K562 treated with DMSO at 1 percent for 24 hours (cell line): ENCODE data around the gene DLEC1. TPM values are rescaled to one million over a fixed set of nuclear protein-coding genes. Genes with fewer than 3 reads are reported as not detected.

Experiments used
- total RNA-seq: library from RNA; unstranded; fragments of 300-600 nt; gene quantifications from 2 replicates; pipeline ENCODE4 v1.2.3, GENCODE V29; 2022; ENCODE audit warnings: low read depth; ENCODE audit not compliant: insufficient read depth

The DLEC1 gene
- total RNA-seq: 0.17 TPM in 1 of 2 replicates, not detected in the other

GRCh38 chr3:38039101-38039898 is at the start of gene DLEC1:
Gene DLEC1 (plus strand): TSS chr3:38039208. CDS start chr3:38039226, 18 bp downstream.

GRCh38 chr3:37990527-37990926 is 48.5 kb upstream of the DLEC1 start, which contains the start of gene VILL:
Gene VILL (plus strand): TSS chr3:37990786. CDS start chr3:37993673, 2,887 bp downstream.

GRCh38 chr3:38029400-38030125 is 9.4 kb upstream of the DLEC1 start, which contains the start of gene PLCD1:
Gene PLCD1 (minus strand): TSS chr3:38029642. CDS start chr3:38029539, 103 bp downstream.

GRCh38 chr3:38136777-38137614 is 98.0 kb downstream of the DLEC1 start, which contains the start of gene ACAA1:
Gene ACAA1 (minus strand): TSS chr3:38137127. CDS start chr3:38137035, 92 bp downstream.

GRCh38 chr3:38138349-38139190 is 99.6 kb downstream of the DLEC1 start, which contains the start of gene MYD88:
Gene MYD88 (plus strand): TSS chr3:38138661. CDS start chr3:38138701, 40 bp downstream.

GRCh38 chr3:38164952-38165721 is 126.1 kb downstream of the DLEC1 start, which contains the start of gene OXSR1:
Gene OXSR1 (plus strand): TSS chr3:38165537. CDS start chr3:38165877, 340 bp downstream.

Other genes starting within 250 kb of the DLEC1 start
- gene CTDSPL, start 177.3 kb upstream of the DLEC1 start, total RNA-seq: 9.0 and 10.2 TPM in 2 replicates
- gene VILL, start 48.4 kb upstream of the DLEC1 start, total RNA-seq: 10.0 and 15.2 TPM in 2 replicates
- gene PLCD1, start 9.6 kb upstream of the DLEC1 start, total RNA-seq: 28.1 and 32.5 TPM in 2 replicates
- gene ACAA1, start 97.9 kb downstream of the DLEC1 start, total RNA-seq: 85.8 and 90.4 TPM in 2 replicates
- gene MYD88, start 99.5 kb downstream of the DLEC1 start, total RNA-seq: 67.2 and 67.5 TPM in 2 replicates
- gene OXSR1, start 126.3 kb downstream of the DLEC1 start, total RNA-seq: 21.6 and 22.8 TPM in 2 replicates
- not detected in 2 replicates for gene SLC22A13, start 226.6 kb downstream of the DLEC1 start, total RNA-seq
- 0.12 TPM in 1 of 2 replicates, not detected in the other for gene SLC22A14, start 243.1 kb downstream of the DLEC1 start, total RNA-seq